HepG2 (cell line): ENCODE data around the gene TCF19. TPM values are rescaled to one million over a fixed set of nuclear protein-coding genes. Genes with fewer than 3 reads are reported as not detected.

Experiments
- ATF7 ChIP-seq, 2 experiments: fragments of 450-650 bp in 1 of 2; sonication (generic) in 1 of 2; formaldehyde crosslinking in 1 of 2; IDR thresholded peaks; 2 replicates each; pipeline versions ENCODE4 v1.4.0 to v1.6.1; 2016 to 2020; ENCODE audit warnings: antibody characterized with exemption in 1 of 2, mild to moderate bottlenecking in 1 of 2, missing genetic modification reagents in 1 of 2
- GTF3A ChIP-seq: sonication (generic); formaldehyde crosslinking; conservative IDR thresholded peaks from 2 replicates; pipeline ENCODE4 v1.4.0; 2020; ENCODE audit warnings: mild to moderate bottlenecking, missing genetic modification reagents
- HOXA7 ChIP-seq: sonication (generic); formaldehyde crosslinking; IDR thresholded peaks from 2 replicates; pipeline ENCODE4 v1.8.1; 2022; ENCODE audit warnings: mild to moderate bottlenecking, missing genetic modification reagents, moderate library complexity
- ISL2 ChIP-seq: sonication (generic); formaldehyde crosslinking; IDR thresholded peaks from 2 replicates; pipeline ENCODE4 v1.5.0; 2020; ENCODE audit warnings: missing genetic modification reagents
- JUND ChIP-seq: sonication (generic); formaldehyde crosslinking; IDR thresholded peaks from 2 replicates; pipeline ENCODE4 v1.8.0; 2022; ENCODE audit warnings: mild to moderate bottlenecking, missing genetic modification reagents
- KLF12 ChIP-seq: sonication (generic); formaldehyde crosslinking; IDR thresholded peaks from 2 replicates; pipeline ENCODE4 v1.4.0; 2020; ENCODE audit warnings: missing genetic modification reagents, borderline replicate concordance
- MATR3 ChIP-seq: sonication (generic); formaldehyde crosslinking; IDR thresholded peaks from 2 replicates; pipeline ENCODE4 v1.4.0; 2020; ENCODE audit warnings: missing genetic modification reagents
- MTA3 ChIP-seq: sonication (generic); formaldehyde crosslinking; IDR thresholded peaks from 2 replicates; pipeline ENCODE4 v1.4.0; 2020; ENCODE audit warnings: missing genetic modification reagents
- NFIC ChIP-seq: IDR thresholded peaks from 2 replicates; pipeline ENCODE4 v1.6.1; 2012; ENCODE audit warnings: mild to moderate bottlenecking, low read length, inconsistent platforms
- RFX1 ChIP-seq: fragments of 450-650 bp; IDR thresholded peaks from 2 replicates; pipeline ENCODE4 v1.6.1; 2017
- SIN3A ChIP-seq: IDR thresholded peaks from 2 replicates; pipeline ENCODE4 v1.6.1; 2011; ENCODE audit warnings: low read depth, mild to moderate bottlenecking, control low read depth, low read length, borderline replicate concordance
- TAF15 ChIP-seq: fragments of 200-400 bp; formaldehyde crosslinking; IDR thresholded peaks from one replicate; pipeline ENCODE4 v1.6.1; 2018; ENCODE audit warnings: mild to moderate bottlenecking, low read depth, low read length; ENCODE audit not compliant: poor library complexity, severe bottlenecking
- ZNF12 ChIP-seq: sonication (generic); formaldehyde crosslinking; IDR thresholded peaks from 2 replicates; pipeline ENCODE4 v1.5.0; 2020; ENCODE audit warnings: missing genetic modification reagents
- ZNF441 ChIP-seq: sonication (generic); formaldehyde crosslinking; IDR thresholded peaks from 2 replicates; pipeline ENCODE4 v1.7.0; 2021; ENCODE audit warnings: missing genetic modification reagents, borderline replicate concordance
- ZNF598 ChIP-seq: sonication (generic); formaldehyde crosslinking; IDR thresholded peaks from 2 replicates; pipeline ENCODE4 v1.5.1; 2020; ENCODE audit warnings: mild to moderate bottlenecking, missing genetic modification reagents, borderline replicate concordance
- ZNF724P ChIP-seq: sonication (generic); formaldehyde crosslinking; IDR thresholded peaks from 2 replicates; pipeline ENCODE4 v1.8.0; 2022; ENCODE audit warnings: missing genetic modification reagents, borderline replicate concordance
- ZNF737 ChIP-seq: sonication (generic); formaldehyde crosslinking; IDR thresholded peaks from 2 replicates; pipeline ENCODE4 v1.5.0; 2020; ENCODE audit warnings: missing genetic modification reagents, mild to moderate bottlenecking, borderline replicate concordance
- polyA plus RNA-seq, 8 experiments: library from polyadenylated mRNA; depleted of rRNA in 3 of 8; stranded (reverse) in 7 of 8; unstranded in 1 of 8; fragments of >200 nt; fragmentation: Illumina TruSeq in 4 of 8; extraction: Trizol in 4 of 8; gene quantifications; 2 replicates each; pipeline versions ENCODE4 v1.2.1 to v1.2.3, GENCODE V29; 2011 to 2016; ENCODE audit warnings: low read depth in 4 of 8, missing spikeins in 1 of 8, mixed read lengths in 1 of 8; ENCODE audit not compliant: insufficient read depth in 1 of 8
- total RNA-seq, 5 experiments: library from RNA; depleted of rRNA; stranded (reverse); fragments of >200 nt; fragmentation: Illumina TruSeq; extraction: Trizol; gene quantifications; 2 replicates each; pipeline ENCODE4 v1.2.3, GENCODE V29; 2016; ENCODE audit warnings: low read depth in 1 of 5
- TF ChIP-seq, protein P1 (sequence below): sonication (generic); formaldehyde crosslinking; IDR thresholded peaks from 2 replicates; pipeline ENCODE4 v1.8.0; 2022; ENCODE audit warnings: mild to moderate bottlenecking, missing genetic modification reagents, borderline replicate concordance
- TF ChIP-seq, protein P2 (sequence below): sonication (generic); formaldehyde crosslinking; IDR thresholded peaks from 2 replicates; pipeline ENCODE4 v1.8.0; 2022; ENCODE audit warnings: mild to moderate bottlenecking, missing genetic modification reagents, moderate library complexity
- TF ChIP-seq, protein P3 (sequence below), 2 experiments: sonication (generic) in 1 of 2; formaldehyde crosslinking in 1 of 2; IDR thresholded peaks; 2 replicates each; pipeline versions ENCODE4 v1.4.0 to v1.6.1; 2016 to 2020; ENCODE audit warnings: borderline replicate concordance in 1 of 2, low read depth in 1 of 2, mild to moderate bottlenecking in 1 of 2, missing genetic modification reagents in 1 of 2
- TF ChIP-seq, protein P4 (sequence below): sonication (generic); formaldehyde crosslinking; IDR thresholded peaks from 2 replicates; pipeline ENCODE4 v1.8.1; 2023; ENCODE audit warnings: missing genetic modification reagents, mild to moderate bottlenecking, borderline replicate concordance
- TF ChIP-seq, protein P5 (sequence below): IDR thresholded peaks from 2 replicates; pipeline ENCODE4 v1.6.1; 2016; ENCODE audit warnings: low read depth, borderline replicate concordance

The TCF19 gene
- total and polyA plus RNA-seq, 2 of the 13 experiments (the other 11 are each of a cell fraction or from before 2014, with no cell fraction given), result 4.9 to 22.2 TPM

DNA sequence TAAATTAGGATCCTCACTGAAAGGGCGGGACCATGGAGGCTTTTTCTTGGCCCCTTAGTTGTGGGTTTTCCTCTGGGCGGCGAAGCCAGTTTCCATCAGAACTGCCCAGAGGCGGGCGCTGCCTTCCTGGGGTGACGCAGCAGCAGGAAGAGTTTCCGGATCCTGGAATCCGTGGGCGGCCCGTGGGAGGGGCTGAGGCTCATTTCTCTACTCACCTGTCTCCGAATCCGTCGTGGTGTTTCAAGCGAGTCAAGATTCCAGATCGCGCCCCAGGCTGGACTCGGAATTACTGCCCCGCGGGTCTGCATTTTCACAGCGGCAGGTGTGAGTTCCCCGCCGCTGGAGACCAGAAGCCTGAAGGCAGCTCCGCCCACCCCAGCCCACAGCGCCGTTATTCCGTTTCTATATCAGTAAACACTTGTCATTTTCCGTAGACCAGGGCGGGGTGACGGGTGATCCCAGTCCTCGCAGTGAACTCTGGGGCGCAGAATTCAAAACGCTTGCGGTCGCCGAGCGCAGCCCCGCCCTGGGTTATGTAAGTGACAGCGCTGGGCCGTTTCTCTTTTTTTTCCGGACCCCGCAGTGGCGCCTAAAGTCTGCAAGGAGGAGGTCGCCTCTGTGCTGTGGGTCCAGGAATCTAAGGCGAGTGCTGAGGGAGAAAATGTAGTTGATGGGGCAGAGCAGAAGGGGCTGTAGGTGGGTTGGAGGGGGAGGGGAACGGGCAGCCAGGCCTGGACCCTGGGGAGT is 39.3 kb downstream of the TCF19 start (continued):
- TF ChIP-seq, protein P1, sequence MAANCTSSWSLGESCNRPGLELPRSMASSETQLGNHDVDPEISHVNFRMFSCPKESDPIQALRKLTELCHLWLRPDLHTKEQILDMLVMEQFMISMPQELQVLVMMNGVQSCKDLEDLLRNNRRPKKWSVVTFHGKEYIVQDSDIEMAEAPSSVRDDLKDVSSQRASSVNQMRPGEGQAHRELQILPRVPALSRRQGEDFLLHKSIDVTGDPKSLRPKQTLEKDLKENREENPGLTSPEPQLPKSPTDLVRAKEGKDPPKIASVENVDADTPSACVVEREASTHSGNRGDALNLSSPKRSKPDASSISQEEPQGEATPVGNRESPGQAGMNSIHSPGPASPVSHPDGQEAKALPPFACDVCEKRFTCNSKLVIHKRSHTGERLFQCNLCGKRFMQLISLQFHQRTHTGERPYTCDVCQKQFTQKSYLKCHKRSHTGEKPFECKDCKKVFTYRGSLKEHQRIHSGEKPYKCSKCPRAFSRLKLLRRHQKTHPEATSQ (CRISPR knock-in tag), result no peak; the same call in 1 of the 2 replicates
- TF ChIP-seq ZNF724P (CRISPR knock-in tag) (0 out of 2 replicates have a peak, but pooled peaks have one; percentile 28), ATF7 (IDR thresholded peaks at IDR 0.05) (no peak), ATF7 (CRISPR knock-in tag; IDR thresholded peaks at IDR 0.05) (peak; percentile 40; the same call in 1 of the 2 replicates), ZNF737 (CRISPR knock-in tag) (no peak), HOXA7 (CRISPR knock-in tag) (no peak), GTF3A (CRISPR knock-in tag) (no peak), KLF12 (CRISPR knock-in tag) (peak; percentile 92; the same call in 1 of the 2 replicates), RFX1 (no peak), NFIC (peak; percentile 45; the same call in 1 of the 2 replicates), ZNF441 (CRISPR knock-in tag) (peak; percentile 81; the same call in 1 of the 2 replicates), ZNF598 (CRISPR knock-in tag) (no peak), ISL2 (CRISPR knock-in tag) (peak; percentile 37; the same call in 1 of the 2 replicates), TAF15 (peak; percentile 56), SIN3A (no peak; the same call in 1 of the 2 replicates), MTA3 (CRISPR knock-in tag) (no peak), JUND (CRISPR knock-in tag) (peak; percentile 59; the same call in 1 of the 2 replicates), ZNF12 (no peak), MATR3 (no peak)
- TF ChIP-seq, protein P2, sequence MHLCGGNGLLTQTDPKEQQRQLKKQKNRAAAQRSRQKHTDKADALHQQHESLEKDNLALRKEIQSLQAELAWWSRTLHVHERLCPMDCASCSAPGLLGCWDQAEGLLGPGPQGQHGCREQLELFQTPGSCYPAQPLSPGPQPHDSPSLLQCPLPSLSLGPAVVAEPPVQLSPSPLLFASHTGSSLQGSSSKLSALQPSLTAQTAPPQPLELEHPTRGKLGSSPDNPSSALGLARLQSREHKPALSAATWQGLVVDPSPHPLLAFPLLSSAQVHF (CRISPR knock-in tag), result 0 out of 2 replicates have a peak, but pooled peaks have one; percentile 41
- TF ChIP-seq, protein P3, sequence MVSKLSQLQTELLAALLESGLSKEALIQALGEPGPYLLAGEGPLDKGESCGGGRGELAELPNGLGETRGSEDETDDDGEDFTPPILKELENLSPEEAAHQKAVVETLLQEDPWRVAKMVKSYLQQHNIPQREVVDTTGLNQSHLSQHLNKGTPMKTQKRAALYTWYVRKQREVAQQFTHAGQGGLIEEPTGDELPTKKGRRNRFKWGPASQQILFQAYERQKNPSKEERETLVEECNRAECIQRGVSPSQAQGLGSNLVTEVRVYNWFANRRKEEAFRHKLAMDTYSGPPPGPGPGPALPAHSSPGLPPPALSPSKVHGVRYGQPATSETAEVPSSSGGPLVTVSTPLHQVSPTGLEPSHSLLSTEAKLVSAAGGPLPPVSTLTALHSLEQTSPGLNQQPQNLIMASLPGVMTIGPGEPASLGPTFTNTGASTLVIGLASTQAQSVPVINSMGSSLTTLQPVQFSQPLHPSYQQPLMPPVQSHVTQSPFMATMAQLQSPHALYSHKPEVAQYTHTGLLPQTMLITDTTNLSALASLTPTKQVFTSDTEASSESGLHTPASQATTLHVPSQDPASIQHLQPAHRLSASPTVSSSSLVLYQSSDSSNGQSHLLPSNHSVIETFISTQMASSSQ (IDR thresholded peaks at IDR 0.05; ENCODE audit: low read depth), result no peak
- TF ChIP-seq, protein P3 (CRISPR knock-in tag; IDR thresholded peaks at IDR 0.05; ENCODE audit: borderline replicate concordance), result no peak; the same call in 1 of the 2 replicates
- TF ChIP-seq, protein P4, sequence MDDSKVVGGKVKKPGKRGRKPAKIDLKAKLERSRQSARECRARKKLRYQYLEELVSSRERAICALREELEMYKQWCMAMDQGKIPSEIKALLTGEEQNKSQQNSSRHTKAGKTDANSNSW (CRISPR knock-in tag), result no peak
- TF ChIP-seq, protein P5, sequence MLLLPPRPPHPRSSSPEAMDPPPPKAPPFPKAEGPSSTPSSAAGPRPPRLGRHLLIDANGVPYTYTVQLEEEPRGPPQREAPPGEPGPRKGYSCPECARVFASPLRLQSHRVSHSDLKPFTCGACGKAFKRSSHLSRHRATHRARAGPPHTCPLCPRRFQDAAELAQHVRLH (CRISPR knock-in tag), result peak; percentile 13; the same call in 1 of the 2 replicates
